H9 (cell line): ENCODE data around the gene PLEKHM3. TPM values are rescaled to one million over a fixed set of nuclear protein-coding genes. Genes with fewer than 3 reads are reported as not detected.

Source experiments
- DNase-seq: peaks from one replicate; pipeline ENCODE4 v3.0.0-alpha.2; 2017
- H2AFZ ChIP-seq: one replicate; pipeline ENCODE4 v1.6.1; 2013; ENCODE audit warnings: mild to moderate bottlenecking, low read length, control low read depth, moderate library complexity
- H2AK5ac ChIP-seq: 2 replicates; pipeline ENCODE4 v1.6.1; 2013; ENCODE audit warnings: low read length, control low read depth, mixed read lengths; ENCODE audit not compliant: insufficient read length
- H2BK120ac ChIP-seq: one replicate; pipeline ENCODE4 v1.6.1; 2013; ENCODE audit warnings: low read depth, mild to moderate bottlenecking, low read length, control low read depth, inconsistent platforms; ENCODE audit not compliant: poor library complexity, severe bottlenecking
- H2BK12ac ChIP-seq: 2 replicates; pipeline ENCODE4 v1.6.1; 2013; ENCODE audit warnings: low read length, control low read depth, mixed read lengths, low read depth; ENCODE audit not compliant: insufficient read length
- H2BK15ac ChIP-seq: 2 replicates; pipeline ENCODE4 v1.6.1; 2013; ENCODE audit warnings: low read depth, low read length, control low read depth
- H2BK20ac ChIP-seq: one replicate; pipeline ENCODE4 v1.6.1; 2013; ENCODE audit warnings: low read depth, mild to moderate bottlenecking, low read length, control low read depth, inconsistent platforms; ENCODE audit not compliant: poor library complexity, severe bottlenecking
- H2BK5ac ChIP-seq: 2 replicates; pipeline ENCODE4 v1.6.1; 2013; ENCODE audit warnings: low read length, control low read depth, mixed read lengths; ENCODE audit not compliant: insufficient read length
- H3K14ac ChIP-seq: 2 replicates; pipeline ENCODE4 v1.6.1; 2013; ENCODE audit warnings: low read length, control low read depth; ENCODE audit not compliant: insufficient read depth
- H3K18ac ChIP-seq: 2 replicates; pipeline ENCODE4 v1.6.1; 2013; ENCODE audit warnings: low read depth, mild to moderate bottlenecking, mixed read lengths, low read length, control low read depth; ENCODE audit not compliant: insufficient read length
- H3K23ac ChIP-seq: 2 replicates; pipeline ENCODE4 v1.6.1; 2013; ENCODE audit warnings: low read length, control low read depth, mixed read lengths, low read depth; ENCODE audit not compliant: insufficient read length
- H3K23me2 ChIP-seq: 2 replicates; pipeline ENCODE4 v1.6.1; 2013; ENCODE audit warnings: low read depth, mild to moderate bottlenecking, mixed read lengths, low read length, control low read depth; ENCODE audit not compliant: insufficient read length, poor library complexity, severe bottlenecking
- H3K27ac ChIP-seq: 2 replicates; pipeline ENCODE4 v1.5.1; 2013; ENCODE audit warnings: low read length, control low read depth, mixed read lengths, low read depth; ENCODE audit not compliant: insufficient read length
- H3K27me3 ChIP-seq: 2 replicates; pipeline ENCODE4 v1.6.1; 2013; ENCODE audit warnings: low read length, control low read depth, inconsistent platforms; ENCODE audit not compliant: insufficient read depth
- H3K4ac ChIP-seq: 2 replicates; pipeline ENCODE4 v1.6.1; 2013; ENCODE audit warnings: low read depth, mild to moderate bottlenecking, control low read depth, inconsistent platforms, low read length, moderate library complexity
- H3K4me1 ChIP-seq: 2 replicates; pipeline ENCODE4 v1.6.1; 2013; ENCODE audit warnings: low read length, control low read depth, inconsistent platforms; ENCODE audit not compliant: insufficient read depth
- H3K4me2 ChIP-seq: 2 replicates; pipeline ENCODE4 v1.6.1; 2013; ENCODE audit warnings: low read length, control low read depth, mixed read lengths; ENCODE audit not compliant: insufficient read length, insufficient read depth
- H3K56ac ChIP-seq: 2 replicates; pipeline ENCODE4 v1.6.1; 2013; ENCODE audit warnings: low read depth, mild to moderate bottlenecking, mixed read lengths, low read length, control low read depth; ENCODE audit not compliant: insufficient read length
- H3K79me1 ChIP-seq: 2 replicates; pipeline ENCODE4 v1.6.1; 2013; ENCODE audit warnings: low read depth, mild to moderate bottlenecking, moderate library complexity, low read length, control low read depth, inconsistent platforms; ENCODE audit not compliant: insufficient read depth, poor library complexity, severe bottlenecking
- H3K79me2 ChIP-seq: 2 replicates; pipeline ENCODE4 v1.6.1; 2013; ENCODE audit warnings: low read length, control low read depth, inconsistent platforms; ENCODE audit not compliant: insufficient read depth
- H3K9ac ChIP-seq: 2 replicates; pipeline ENCODE4 v1.6.1; 2013; ENCODE audit warnings: low read length, control low read depth, mixed read lengths; ENCODE audit not compliant: insufficient read length; ENCODE audit errors: extremely low read depth
- H3K9me3 ChIP-seq: one replicate; pipeline ENCODE4 v1.6.1; 2013; ENCODE audit warnings: low read depth, low read length, inconsistent platforms; ENCODE audit not compliant: control insufficient read depth
- H3T11ph ChIP-seq: one replicate; pipeline ENCODE4 v1.6.1; 2013; ENCODE audit warnings: mild to moderate bottlenecking, low read length, control low read depth, inconsistent platforms
- H4K20me1 ChIP-seq: one replicate; pipeline ENCODE4 v1.6.1; 2013; ENCODE audit not compliant: control insufficient read depth, insufficient read length, insufficient read depth
- H4K5ac ChIP-seq: 2 replicates; pipeline ENCODE4 v1.6.1; 2013; ENCODE audit warnings: low read depth, mild to moderate bottlenecking, mixed read lengths, low read length, control low read depth; ENCODE audit not compliant: insufficient read length
- H4K8ac ChIP-seq: replicated peaks from 2 replicates; pipeline ENCODE4 v1.6.1; 2013; ENCODE audit warnings: low read length, control low read depth, mixed read lengths, low read depth; ENCODE audit not compliant: insufficient read length
- H4K91ac ChIP-seq: 2 replicates; pipeline ENCODE4 v1.6.1; 2013; ENCODE audit warnings: low read depth, mild to moderate bottlenecking, moderate library complexity, mixed read lengths, low read length, control low read depth; ENCODE audit not compliant: insufficient read length
- H3K27ac Mint-ChIP-seq, 3 experiments: 2 replicates in 2 of 3; 3 replicates in 1 of 3; pipeline ENCODE4 v1.8.0; 2020 to 2021; ENCODE audit warnings: mixed read lengths in 3 of 3, mild to moderate bottlenecking in 1 of 3, moderate library complexity in 1 of 3
- H3K27me3 Mint-ChIP-seq: 2 replicates; pipeline ENCODE4 v1.8.0; 2021; ENCODE audit warnings: low read depth, mild to moderate bottlenecking, moderate library complexity, mixed read lengths
- H3K36me3 Mint-ChIP-seq, 3 experiments: 2 replicates in 2 of 3; 3 replicates in 1 of 3; pipeline ENCODE4 v1.8.0; 2020 to 2021; ENCODE audit warnings: low read depth in 3 of 3, mixed read lengths in 3 of 3; ENCODE audit not compliant: insufficient read depth in 1 of 3
- H3K4me1 Mint-ChIP-seq, 2 experiments: 2 replicates each; pipeline ENCODE4 v1.8.0; 2020; ENCODE audit warnings: mixed read lengths in 2 of 2
- H3K4me3 Mint-ChIP-seq, 2 experiments: 2 replicates in 1 of 2; 3 replicates in 1 of 2; pipeline ENCODE4 v1.8.0; 2020 to 2021; ENCODE audit warnings: mild to moderate bottlenecking in 2 of 2, mixed read lengths in 2 of 2, moderate library complexity in 1 of 2
- H3K9me3 Mint-ChIP-seq, 2 experiments: 2 replicates in 1 of 2; 3 replicates in 1 of 2; pipeline ENCODE4 v1.8.0; 2020; ENCODE audit warnings: mild to moderate bottlenecking in 2 of 2, mixed read lengths in 2 of 2, moderate library complexity in 1 of 2
- CTCF ChIP-seq: fragments of 200-600 bp; sonication (generic); conservative IDR thresholded peaks from 3 replicates; pipeline ENCODE4 v1.8.0; 2021; ENCODE audit warnings: antibody characterized with exemption, mild to moderate bottlenecking
- WGBS: extraction: QIAGEN DNeasy Blood & Tissue Kit; methylation state at CpG from one replicate; pipeline ENCODE4 v1.1.7; 2013; ENCODE audit warnings: missing lambda C conversion rate, low lambda C conversion rate, mixed read lengths; ENCODE audit not compliant: insufficient read length; ENCODE audit errors: extremely low coverage; 5-methylcytosine and 5-hydroxymethylcytosine counted together
- total RNA-seq: library from RNA; stranded (reverse); gene quantifications from 2 replicates; pipeline ENCODE4 v1.2.1, GENCODE V29; 2021

The PLEKHM3 gene
- total RNA-seq, 1 experiment from 2014 or later: 7.5 TPM

DNA sequence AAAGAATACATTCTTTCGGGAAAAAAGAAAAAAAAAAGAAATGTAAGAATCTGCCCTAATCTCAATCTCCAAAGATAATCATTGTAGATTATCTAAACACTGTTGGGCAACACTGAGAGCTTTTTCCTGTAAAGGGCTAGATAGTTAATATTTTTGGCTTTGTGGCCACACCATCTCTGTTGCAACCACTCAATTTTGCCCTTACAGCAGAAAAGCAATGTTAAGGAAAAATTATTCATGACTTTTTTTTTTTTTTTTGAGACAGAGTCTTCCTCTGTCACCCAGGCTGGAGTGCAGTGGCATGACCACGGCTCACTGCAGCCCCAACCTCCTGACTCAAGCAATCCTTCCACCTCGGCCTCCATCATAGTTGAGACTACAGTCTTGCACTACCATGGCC is 238.3 kb downstream of the PLEKHM3 start:
- no peak overlapping the region for H3K9ac ChIP-seq
- no peak overlapping the region for H3K23ac ChIP-seq
- no peaks in the 10 kb centered on the region; a peak in 1 of 7 replicates for H3K36me3 Mint-ChIP-seq
- H2AFZ ChIP-seq: no peak overlapping the region
- H3T11ph ChIP-seq: no peak overlapping the region
- H3K4ac ChIP-seq: no peak overlapping the region
- no peaks in the 10 kb centered on the region for H3K9me3 ChIP-seq
- H3K4me1 Mint-ChIP-seq: peaks cover 13 to 25% of the 10 kb centered on the region in 2 experiments
- H3K56ac ChIP-seq: no peak overlapping the region
- no peak overlapping the region for H2BK120ac ChIP-seq
- H2BK5ac ChIP-seq: no peak overlapping the region
- H4K91ac ChIP-seq: no peak overlapping the region
- H3K27me3 Mint-ChIP-seq: no peaks in the 10 kb centered on the region; the same call in none of the 2 replicates
- H3K27ac Mint-ChIP-seq: no peak overlapping the region
- no peaks in the 10 kb centered on the region for H3K79me1 ChIP-seq
- H4K8ac ChIP-seq: no peak overlapping the region
- H3K4me3 Mint-ChIP-seq: no peak overlapping the region
- no peak overlapping the region for H3K27ac ChIP-seq
- H2BK15ac ChIP-seq: no peak overlapping the region
- H3K4me1 ChIP-seq: no peaks in the 10 kb centered on the region; the same call in 1 of the 2 replicates
- no peak overlapping the region for H4K5ac ChIP-seq
- no peak for TF ChIP-seq CTCF
- H3K9me3 Mint-ChIP-seq: no peaks in the 10 kb centered on the region
- no peak overlapping the region for H2BK20ac ChIP-seq
- no peak overlapping the region for H2AK5ac ChIP-seq
- no peak overlapping the region for H2BK12ac ChIP-seq
- no peak for DNase-seq
- H3K4me2 ChIP-seq: no peak overlapping the region
- no CpG with 5 or more reads among the region's 3 CpGs for WGBS
- H3K79me2 ChIP-seq: no peaks in the 10 kb centered on the region
- H3K14ac ChIP-seq: no peak overlapping the region
- peaks cover 2% of the 10 kb centered on the region for H3K23me2 ChIP-seq
- no peaks in the 10 kb centered on the region for H3K27me3 ChIP-seq
- H3K18ac ChIP-seq: no peak overlapping the region
- no peaks in the 10 kb centered on the region for H4K20me1 ChIP-seq
